TTC549 (cell line): ENCODE results near the gene ZDHHC11B.
"Not testable (repeated sequence)": the region's sequence is repeated elsewhere in the genome, so short reads cannot be mapped to it uniquely, and the experiment has no call there.

Experiments used
- FAIRE-seq: peaks from 2 replicates; lab custom pipeline; 2012; peaks lifted over from hg19 to GRCh38; lab: Jason Lieb, UNC

Gene ZDHHC11B

DNA sequence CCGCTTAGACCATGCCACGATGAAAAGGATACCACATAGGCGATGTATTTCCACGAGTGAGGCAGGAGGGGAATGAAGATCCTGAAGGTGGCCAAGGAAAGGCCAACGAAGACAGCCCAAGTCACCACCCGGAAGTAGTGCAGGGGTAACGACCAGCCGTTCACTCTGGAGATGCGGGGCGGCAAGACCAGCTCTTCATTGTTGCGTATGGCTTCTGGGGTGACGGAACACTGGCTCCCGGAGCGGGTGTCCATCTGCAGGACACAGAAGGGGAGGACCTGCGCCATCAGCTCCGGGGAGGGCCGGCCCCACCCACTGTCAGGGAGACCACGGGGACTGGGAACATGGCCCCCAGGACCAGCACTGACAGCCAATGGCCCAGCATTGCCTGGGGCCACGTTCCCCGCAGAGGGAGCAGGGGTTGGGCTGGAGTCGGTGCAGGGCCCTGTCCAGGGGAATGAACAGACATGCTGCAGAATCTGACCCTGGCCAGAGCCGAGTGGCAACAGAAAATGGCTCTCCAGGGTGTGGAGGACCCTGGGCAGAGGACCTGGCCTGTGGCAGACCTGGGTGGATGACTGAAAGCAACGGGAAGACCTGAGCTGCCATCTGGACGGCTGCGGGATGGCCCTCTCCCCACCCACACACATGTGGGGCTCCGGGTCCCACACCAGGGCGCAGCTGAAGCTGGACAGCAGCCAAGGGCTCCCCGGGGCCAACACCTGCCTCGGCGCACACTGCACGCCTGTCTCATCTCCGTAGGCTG is 17.7 kb downstream of the ZDHHC11B start:
- FAIRE-seq: no peak

- FAIRE-seq: no peak
These were observed 18.4 kb downstream of the ZDHHC11B start for GRCh38 chr5:765948-766631.

DNA sequence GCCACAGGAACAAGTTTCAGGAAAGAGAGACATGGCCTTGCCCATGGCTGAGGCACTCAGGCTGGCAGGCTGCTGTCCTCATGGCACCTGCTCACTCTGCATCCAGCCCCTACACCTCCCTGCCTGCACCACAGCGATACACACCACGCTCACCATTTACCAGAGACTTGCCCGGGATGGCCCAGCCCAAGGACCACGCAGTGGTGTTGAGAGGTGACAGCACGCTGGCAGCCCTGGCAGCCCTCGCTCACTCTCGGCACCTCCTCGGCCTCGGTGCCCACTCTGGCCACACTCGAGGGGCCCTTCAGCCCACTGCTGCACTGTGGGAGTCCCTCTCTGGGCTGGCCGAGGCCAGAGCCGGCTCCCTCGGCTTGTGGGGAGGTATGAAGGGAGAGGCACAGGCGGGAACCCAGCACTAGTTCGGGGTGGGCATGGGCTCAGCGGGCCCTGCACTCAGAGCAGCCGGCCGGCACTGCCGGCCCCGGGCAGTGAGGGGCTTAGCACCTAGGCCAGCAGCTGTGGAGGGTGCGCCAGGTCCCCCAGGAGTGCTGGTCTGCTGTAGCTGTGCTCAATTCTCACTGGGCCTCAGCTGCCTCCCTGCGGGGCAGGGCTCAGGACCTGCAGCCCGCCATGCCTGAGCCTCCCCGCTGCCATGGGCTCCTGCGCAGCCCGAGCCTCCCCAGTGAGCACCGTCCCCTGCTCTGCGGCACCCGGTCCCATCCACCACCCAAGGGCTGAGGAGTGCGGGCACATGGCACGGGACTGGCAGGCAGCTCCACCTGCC is 20.3 kb downstream of the ZDHHC11B start:
- no peak for FAIRE-seq

GRCh38 chr5:763397-763796 is 21.1 kb downstream of the ZDHHC11B start:
- no peak for FAIRE-seq

DNA sequence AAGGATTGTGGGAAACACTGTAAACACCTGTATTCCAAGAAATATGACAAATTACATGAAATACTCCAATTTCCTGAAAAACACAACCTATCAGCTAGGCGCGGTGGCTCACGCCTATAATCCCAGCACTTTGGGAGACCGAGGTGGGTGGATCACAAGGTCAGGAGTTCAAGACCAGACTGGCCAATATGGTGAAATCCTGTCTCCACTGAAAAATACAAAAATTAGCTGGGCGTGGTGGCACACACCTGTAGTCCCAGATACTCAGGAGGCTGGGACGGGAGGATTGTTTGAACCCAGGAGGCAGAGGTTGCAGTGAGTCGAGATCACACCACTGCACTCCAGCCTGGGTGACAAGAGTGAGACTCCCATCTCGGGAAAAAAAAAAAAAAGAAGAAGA is 21.5 kb downstream of the ZDHHC11B start:
- FAIRE-seq: not testable (repeated sequence)

DNA sequence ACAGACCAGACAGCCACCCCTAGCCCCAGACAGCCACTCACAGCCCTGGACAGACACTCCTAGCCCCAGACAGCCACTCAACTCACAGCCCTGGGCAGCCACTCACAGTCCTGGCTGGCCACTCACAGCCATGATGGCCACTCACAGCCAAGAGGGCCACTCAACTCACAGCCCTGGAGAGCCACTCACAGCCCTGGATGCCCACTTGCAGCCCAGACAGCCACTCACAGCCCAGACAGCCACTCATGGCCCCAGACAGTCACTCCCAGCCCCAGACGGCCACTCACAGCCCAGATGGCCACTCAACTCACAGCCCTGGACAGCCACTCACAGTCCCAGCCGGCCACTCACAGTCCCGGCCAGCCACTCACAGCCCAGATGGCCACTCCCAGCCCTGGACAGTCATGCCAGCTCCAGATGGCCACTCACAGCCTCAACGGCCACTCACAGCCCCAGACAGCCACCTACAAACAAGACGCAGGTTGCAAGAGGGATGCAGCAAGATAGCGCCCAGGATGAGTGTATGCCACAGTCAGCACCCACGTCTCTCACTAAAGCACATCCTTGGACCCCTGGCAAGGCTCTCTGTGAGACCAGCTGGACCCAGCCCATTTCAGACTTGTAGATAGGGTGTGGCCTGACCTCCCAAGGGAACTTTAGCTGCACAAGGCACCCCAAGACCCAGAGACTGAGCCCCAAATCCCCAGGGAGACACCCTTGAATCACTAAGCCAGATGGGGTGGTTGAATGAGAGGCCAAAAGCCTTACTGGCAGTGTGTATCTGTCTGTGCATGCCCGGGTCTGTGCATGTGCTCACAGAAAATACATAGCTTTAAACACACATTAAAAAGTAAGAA is 22.4 kb downstream of the ZDHHC11B start:
- no peak for FAIRE-seq

GRCh38 chr5:761059-761771 is 23.3 kb downstream of the ZDHHC11B start:
- FAIRE-seq: no peak

- FAIRE-seq: no peak
These were observed 24.0 kb downstream of the ZDHHC11B start for GRCh38 chr5:760363-761058.

GRCh38 chr5:759781-760362 is 24.7 kb downstream of the ZDHHC11B start:
- no peak for FAIRE-seq

GRCh38 chr5:759111-759751 is 25.3 kb downstream of the ZDHHC11B start:
- FAIRE-seq: no peak

- no peak for FAIRE-seq
These were observed 25.9 kb downstream of the ZDHHC11B start for GRCh38 chr5:758698-759053.

DNA sequence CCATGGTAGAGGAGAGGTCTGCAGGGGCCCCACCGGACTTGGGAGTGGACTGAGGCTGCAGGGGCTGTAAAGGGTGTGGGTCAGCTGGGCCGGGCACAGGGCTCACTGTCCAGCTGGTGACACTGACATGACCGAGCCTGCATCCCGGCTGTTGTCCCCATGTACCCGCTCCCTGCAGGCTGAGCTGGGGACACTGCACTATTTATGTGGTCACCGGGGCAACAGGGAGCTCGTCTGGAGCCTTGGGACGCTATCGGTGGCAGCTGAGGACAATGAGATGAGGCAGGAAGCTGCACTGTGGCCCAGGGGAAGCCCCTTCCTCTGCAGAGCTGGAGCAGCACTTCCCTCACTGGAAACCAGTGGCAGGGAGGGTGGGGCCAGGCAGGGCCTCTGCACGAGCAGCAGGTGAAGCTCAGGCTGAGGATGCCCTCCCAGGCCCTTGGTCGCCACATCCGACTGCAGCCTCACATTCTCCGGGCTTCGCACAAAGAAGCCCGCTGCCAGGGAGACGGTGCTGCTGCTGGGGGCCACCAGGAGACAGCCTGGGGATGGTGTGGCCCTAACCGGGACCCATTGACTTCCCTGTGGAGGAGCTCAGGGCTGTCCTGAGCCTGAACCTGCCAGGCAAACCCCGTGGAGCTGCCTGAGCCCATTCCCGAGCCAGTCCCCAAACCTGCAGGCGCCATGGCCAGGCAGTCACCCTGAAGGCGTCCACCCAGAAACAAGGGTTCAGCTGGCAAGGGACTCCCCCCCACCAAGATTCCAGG is 26.4 kb downstream of the ZDHHC11B start:
- FAIRE-seq: no peak

DNA sequence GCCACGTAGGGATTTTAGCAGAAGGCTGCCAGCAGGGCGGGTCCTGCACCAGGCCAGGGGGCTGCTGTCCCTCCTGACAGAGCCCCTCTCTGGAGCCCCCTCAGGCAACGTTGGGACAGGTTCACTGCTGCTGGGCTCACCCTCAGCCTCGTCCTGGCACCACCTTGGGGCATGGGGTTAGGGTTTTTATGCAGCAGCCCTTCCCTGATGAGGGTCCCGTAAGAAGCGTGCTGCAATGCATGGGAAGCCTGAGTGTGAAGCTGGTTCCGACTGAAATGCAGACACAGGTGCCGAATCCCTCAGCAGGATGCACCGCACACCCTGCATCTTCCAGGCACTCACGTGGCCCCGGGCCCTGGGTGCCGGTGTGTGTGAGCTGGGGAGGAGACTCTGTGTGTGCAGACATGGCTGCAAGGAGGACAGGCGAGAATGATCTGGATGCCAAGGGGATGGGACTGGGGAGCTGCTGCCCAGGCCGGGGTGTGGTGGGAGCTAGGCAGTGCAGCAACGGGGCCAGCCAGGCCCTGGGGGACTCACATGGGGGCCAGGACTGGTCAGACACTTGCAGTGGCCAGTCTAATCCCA is 27.1 kb downstream of the ZDHHC11B start:
- FAIRE-seq: no peak

DNA sequence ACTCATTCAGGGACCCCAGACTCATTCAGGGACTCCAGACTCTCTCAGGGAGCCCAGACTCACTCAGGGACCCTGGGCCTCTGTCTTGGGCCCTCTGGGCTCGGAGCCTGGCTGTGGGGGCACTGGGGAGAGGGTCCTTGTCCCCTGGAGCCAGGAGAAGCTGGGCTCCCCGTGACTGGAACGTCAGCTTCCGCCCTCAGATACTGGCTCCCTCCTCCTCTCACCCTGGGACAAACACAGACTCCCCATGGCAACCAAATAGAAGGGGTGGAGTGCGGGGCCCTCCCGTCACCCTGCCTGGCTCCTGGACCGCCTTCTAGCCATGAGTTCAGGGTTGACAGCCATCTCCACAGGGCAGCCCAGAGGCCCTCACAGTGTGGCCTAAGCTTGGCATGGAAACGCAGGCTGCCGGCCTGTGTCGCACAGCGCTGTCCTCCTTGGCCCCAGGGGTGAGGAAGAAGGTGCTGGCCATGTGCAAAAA is 27.6 kb downstream of the ZDHHC11B start:
- no peak for FAIRE-seq

DNA sequence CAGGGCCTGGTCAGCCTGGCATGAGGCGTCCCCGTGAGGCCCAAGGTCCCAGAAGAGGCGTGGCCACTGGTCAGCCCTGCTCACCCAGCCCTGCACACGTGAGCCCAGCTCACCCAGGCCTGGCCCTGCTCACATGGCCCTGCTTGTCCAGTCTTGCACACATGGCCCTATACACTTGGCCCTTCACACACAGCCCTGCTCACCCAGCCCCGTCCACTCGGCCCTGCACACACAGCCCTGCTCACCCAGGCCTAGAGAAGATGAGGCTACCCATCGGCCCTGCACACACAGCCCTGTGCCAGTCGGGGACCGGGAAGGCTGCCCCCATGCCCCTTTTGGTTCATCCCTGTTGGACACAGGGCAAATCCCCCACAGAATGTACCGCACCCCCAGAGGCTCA is 28.4 kb downstream of the ZDHHC11B start:
- no peak for FAIRE-seq

GRCh38 chr5:754143-754632 is 30.3 kb downstream of the ZDHHC11B start:
- not testable (repeated sequence) for FAIRE-seq

GRCh38 chr5:753567-754142 is 30.9 kb downstream of the ZDHHC11B start:
- not testable (repeated sequence) for FAIRE-seq

DNA sequence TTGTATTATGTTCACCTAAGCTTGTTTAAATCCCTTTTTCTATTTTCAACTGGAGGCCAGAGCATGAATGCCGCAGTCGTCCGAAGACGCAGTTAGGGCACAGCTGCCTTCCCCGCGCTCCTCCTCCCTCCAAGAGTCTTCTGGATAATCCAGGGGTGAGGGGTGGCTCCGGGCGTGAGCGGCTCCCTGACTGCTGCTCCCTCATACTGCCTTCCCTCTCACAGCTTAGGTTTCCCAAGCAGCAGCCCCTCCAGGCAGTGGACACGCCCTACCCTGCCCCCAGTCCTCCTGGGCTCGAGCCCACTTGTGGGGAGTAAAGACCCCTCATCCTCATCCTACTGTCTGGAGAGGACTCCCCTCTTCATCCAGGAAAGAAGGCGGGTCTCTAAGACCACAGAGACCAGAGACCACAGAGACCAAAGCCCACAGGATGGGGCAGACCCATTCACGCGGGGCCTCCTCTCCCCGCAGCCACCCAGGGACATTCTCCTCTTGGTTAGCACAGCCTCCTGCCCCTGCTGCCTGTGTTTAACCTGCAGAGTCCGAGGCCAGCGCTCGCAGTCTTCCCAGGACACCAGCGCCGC is 31.9 kb downstream of the ZDHHC11B start:
- not testable (repeated sequence) for FAIRE-seq
